NCI-H1436 (cell line): Measurements from ENCODE around the gene PPP1R16B.
"Not testable (repeated sequence)": the region's sequence is repeated elsewhere in the genome, so short reads cannot be mapped to it uniquely, and the experiment has no call there.

Source experiments
- DNase-seq: peaks from one replicate; lab custom pipeline; 2025; lab: John Stamatoyannopoulos, UW

PPP1R16B gene

DNA sequence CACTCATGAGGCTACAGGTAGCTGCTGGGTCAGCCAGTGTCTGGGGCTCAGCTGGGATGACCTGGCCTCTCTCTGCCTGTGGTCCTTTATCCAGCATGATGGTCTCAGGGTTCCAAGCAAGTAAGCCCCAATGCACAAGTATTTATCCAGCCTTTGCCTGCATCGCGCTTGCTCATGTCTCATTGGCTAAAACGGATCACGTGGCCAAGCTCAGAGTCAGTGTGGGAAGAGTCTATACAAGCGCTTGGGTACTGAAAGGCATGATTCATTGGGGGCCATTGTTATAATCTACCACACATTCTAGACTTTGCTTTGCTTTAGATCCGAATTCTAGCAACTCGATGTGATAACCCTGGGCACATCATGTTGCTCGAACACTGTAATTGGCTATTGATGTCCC is 48.3 kb downstream of the PPP1R16B start:
- no peak for DNase-seq

DNA sequence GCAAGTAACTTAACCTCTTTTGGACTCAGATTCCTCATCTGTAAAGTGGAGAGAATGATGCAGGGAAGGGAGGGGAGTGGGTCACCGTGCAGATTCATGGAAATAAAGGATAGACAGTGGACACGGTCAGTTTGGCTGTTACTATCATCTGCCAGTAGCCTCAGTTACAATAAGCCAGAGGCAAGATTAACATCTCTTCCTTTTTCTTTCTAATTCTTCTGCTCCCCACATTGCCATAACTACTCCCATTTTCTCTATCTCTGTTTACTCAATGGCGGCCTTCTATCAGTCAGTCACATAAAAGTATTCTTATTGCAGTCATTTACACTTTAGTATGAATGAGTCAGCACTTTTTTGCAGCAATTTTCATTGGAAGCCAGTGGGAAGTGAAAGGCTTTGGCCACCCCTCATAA is 49.2 kb downstream of the PPP1R16B start:
- DNase-seq = no peak

DNA sequence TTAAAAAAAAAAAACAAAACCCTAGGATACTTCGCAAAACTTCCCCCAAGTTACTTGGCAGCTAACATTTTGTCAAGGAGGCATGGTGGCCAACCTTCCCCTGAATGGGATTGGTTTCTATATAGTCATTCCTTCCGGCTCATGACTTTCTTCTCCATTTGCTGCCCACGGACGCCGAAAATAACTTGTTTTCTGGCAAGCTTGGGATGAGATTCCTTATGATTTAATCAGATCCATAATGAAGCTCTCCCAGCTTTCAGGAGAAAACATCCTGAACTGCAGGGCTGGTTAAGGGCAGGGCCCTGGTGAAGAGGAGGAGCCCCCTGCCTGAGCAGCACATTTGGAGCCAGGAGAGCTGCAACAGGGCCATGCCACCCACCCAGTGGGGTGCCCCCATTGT is 49.9 kb downstream of the PPP1R16B start:
- no peak for DNase-seq

DNA sequence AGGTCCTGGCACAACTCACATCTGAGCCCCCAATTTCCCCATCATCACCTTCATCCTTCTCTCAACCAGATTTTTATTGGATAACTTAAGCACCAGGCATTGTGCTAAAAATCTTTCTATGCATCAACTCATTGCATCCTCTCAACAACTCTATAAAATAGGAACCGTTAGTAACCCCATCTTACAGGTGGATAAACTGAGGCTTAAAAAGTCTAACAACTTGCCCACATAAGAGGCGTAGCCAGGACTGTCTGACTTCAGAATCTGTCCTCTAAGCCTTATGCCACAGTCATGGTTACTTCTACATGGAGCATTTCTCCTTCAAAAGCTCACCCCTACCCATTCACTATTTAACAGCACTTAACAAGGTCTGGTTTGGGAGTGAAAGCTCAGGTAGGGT is 51.1 kb downstream of the PPP1R16B start:
- no peak for DNase-seq

- no peak for DNase-seq
Measured at GRCh38 chr20:38857703-38858102, 52.2 kb downstream of the PPP1R16B start.

- no peak for DNase-seq
Measured at GRCh38 chr20:38859070-38859690, 53.7 kb downstream of the PPP1R16B start.

- not testable (repeated sequence) for DNase-seq
Measured at GRCh38 chr20:38859857-38860256, 54.4 kb downstream of the PPP1R16B start.

- DNase-seq = no peak
Measured at GRCh38 chr20:38861071-38861401, 55.5 kb downstream of the PPP1R16B start.

GRCh38 chr20:38862226-38862625 is 56.7 kb downstream of the PPP1R16B start:
- DNase-seq = no peak

- no peak for DNase-seq
Measured at GRCh38 chr20:38863024-38863851, 57.7 kb downstream of the PPP1R16B start.

GRCh38 chr20:38864662-38865061 is 59.2 kb downstream of the PPP1R16B start:
- no peak for DNase-seq

GRCh38 chr20:38866265-38867061 is 61.0 kb downstream of the PPP1R16B start:
- no peak for DNase-seq

DNA sequence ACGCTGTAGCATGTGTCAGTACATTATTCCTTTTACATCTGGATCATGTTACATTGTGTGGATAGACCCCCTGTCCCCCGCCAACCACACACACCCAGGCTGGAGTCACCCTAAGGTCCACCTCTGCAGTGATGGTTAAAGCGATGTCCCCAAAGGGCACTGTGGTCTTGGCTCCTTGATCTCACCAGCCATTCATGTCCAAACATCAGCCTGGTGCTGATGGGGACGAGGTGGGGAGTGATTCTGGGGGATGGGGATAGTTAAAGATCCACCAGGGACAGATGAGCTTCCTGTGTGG is 61.5 kb downstream of the PPP1R16B start:
- DNase-seq = no peak

DNA sequence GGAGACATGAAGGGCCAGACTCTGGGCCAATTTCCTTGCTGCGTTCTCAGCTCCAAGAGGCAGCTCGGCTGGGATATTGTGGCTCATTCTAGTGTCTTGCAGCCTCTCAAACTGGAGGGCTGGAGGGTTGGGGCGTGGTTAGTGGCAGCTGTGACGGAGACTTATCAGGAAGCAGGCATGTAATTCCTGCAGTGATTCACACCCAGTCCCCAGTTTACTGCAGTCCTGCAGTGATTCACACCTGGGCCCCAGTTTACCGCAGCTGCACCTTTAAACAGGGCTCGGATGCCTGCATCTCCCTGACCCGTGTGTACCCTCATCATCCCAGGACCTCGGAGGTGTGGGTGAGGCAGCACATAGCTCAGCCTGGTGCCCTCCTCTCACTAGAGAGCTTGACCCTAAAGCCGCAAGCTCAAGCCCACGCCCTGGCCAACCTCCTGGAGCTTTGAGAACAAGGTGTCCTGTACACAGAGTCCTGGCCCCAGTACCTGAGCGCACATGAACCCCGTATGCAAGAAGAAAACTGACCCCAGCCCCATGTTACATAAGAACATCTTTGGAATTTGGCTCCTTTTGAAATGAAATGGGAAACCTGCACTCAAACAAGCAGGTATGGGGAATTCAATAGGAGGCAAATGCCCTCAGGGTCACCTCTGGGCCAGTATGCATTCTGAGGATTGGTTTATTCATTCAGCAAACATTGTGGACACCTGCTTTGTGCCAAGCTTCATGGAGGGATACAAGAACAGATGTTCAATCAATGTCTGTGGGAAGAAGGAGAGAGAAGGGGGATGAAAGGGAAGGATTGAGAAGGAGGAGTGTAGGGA is 65.4 kb downstream of the PPP1R16B start:
- no peak for DNase-seq

- DNase-seq = no peak
Measured at GRCh38 chr20:38871560-38871953, 66.1 kb downstream of the PPP1R16B start.

GRCh38 chr20:38872036-38872435 is 66.5 kb downstream of the PPP1R16B start:
- no peak for DNase-seq

GRCh38 chr20:38872491-38873049 is 67.1 kb downstream of the PPP1R16B start:
- no peak for DNase-seq

- DNase-seq = no peak
Measured at GRCh38 chr20:38873050-38873581, 67.6 kb downstream of the PPP1R16B start.

DNA sequence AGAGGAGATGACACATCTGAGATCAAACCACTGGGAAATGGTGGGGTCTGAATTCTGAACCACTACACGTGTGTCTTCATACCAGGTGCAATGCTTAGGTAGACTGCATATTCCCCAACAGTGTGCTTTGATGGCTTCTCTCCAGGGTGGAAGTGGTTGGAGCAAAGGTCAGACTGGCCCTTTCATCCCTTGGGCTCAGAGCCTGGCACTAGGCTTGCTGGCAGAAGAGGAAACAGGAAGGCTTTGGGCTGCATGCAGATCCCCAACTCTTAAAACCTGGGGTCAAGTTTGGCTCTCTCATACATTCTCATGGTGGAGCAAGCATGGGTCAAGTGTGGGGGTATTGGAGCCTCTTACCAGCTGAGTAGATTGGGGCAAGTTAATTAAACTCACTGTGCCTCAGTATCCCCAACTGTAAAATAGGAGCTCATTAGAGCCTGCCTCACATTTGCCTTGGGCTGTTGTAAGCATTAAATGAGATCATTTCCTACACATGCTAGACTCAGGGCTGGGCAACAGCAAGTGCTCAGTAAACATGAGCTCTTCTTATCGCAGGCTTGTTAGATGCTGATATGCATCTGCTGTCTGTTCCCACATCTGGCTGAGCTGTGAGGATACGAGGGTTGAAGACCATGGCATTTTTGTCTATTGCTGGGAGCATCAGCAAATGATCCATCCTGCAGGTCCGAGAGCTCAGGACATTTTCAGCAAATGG is 69.1 kb downstream of the PPP1R16B start:
- no peak for DNase-seq

GRCh38 chr20:38875175-38875993 is 69.9 kb downstream of the PPP1R16B start:
- DNase-seq = no peak
